Hepatocyte (in vitro differentiated cells): ENCODE measurements around the gene RSPH1.
"Not testable (repeated sequence)": the region's sequence is repeated elsewhere in the genome, so short reads cannot be mapped to it uniquely, and the experiment has no call there.

ENCODE experiments used
- CTCF ChIP-seq: fragments of 200-600 bp; sonication (generic); IDR thresholded peaks from 2 replicates; pipeline ENCODE4 v1.5.1; 2016; ENCODE audit warnings: antibody characterized with exemption, mild to moderate bottlenecking; ENCODE audit not compliant: poor library complexity
- EZH2 ChIP-seq: fragments of 200-600 bp; sonication (generic); IDR thresholded peaks from 2 replicates; pipeline ENCODE4 v1.6.1; 2016; ENCODE audit warnings: antibody characterized with exemption, mild to moderate bottlenecking, borderline replicate concordance

GRCh38 chr21:42469726-42470125, 26.3 kb downstream of the RSPH1 start:
- not testable (repeated sequence) for TF ChIP-seq CTCF, EZH2
